ENCODE data around the gene MLX.

The MLX gene

GRCh38 chr17:42566883-42567573, at the start of gene MLX:
Gene MLX, plus strand, starts transcription at chr17:42567100. Its CDS starts 25 bp downstream, at chr17:42567125.
- Histone ChIP-seq H3K36me3 (ENCODE audit: insufficient read depth, low read depth, low read length) (peaks cover 66% of the 10 kb centered on the region), H3K27me3 (ENCODE audit: insufficient read depth, low read length) (no peaks in the 10 kb centered on the region), H3K4me3 (ENCODE audit: low read length) (peak within 1 kb of the TSS; percentile 91), H3K4me1 (ENCODE audit: insufficient read depth, low read length) (peaks cover 7% of the 10 kb centered on the region; the same call in 1 of the 2 replicates), H3K9ac (ENCODE audit: low read depth, low read length) (peak within 1 kb of the TSS; percentile 89), H3K27ac (ENCODE audit: low read length) (peak within 1 kb of the TSS; percentile 98), H3K9me3 (ENCODE audit: insufficient read depth, low read depth, low read length) (no peaks in the 10 kb centered on the region)

- H3K9me3 ChIP-seq (ENCODE audit: insufficient read depth, low read depth, low read length) = no peaks in the 10 kb centered on the region
- no peak overlapping the region for H3K4me3 ChIP-seq (ENCODE audit: low read length)
- peaks cover 19% of the 10 kb centered on the region for H3K4me1 ChIP-seq (ENCODE audit: insufficient read depth, low read length)
- H3K27ac ChIP-seq (ENCODE audit: low read length) = no peak overlapping the region
- no peaks in the 10 kb centered on the region for H3K27me3 ChIP-seq (ENCODE audit: insufficient read depth, low read length)
- no peak overlapping the region for H3K9ac ChIP-seq (ENCODE audit: low read depth, low read length)
- peaks cover 31% of the 10 kb centered on the region for H3K36me3 ChIP-seq (ENCODE audit: insufficient read depth, low read depth, low read length)
Observed at GRCh38 chr17:42517516-42517915, 49.4 kb upstream of the MLX start.

GRCh38 chr17:42518046-42518754, 48.7 kb upstream of the MLX start:
- Histone ChIP-seq H3K9me3 (ENCODE audit: insufficient read depth, low read depth, low read length) (no peaks in the 10 kb centered on the region), H3K27me3 (ENCODE audit: insufficient read depth, low read length) (no peaks in the 10 kb centered on the region), H3K36me3 (ENCODE audit: insufficient read depth, low read depth, low read length) (peaks cover 31% of the 10 kb centered on the region), H3K4me3 (ENCODE audit: low read length) (no peak overlapping the region), H3K27ac (ENCODE audit: low read length) (no peak overlapping the region), H3K9ac (ENCODE audit: low read depth, low read length) (no peak overlapping the region), H3K4me1 (ENCODE audit: insufficient read depth, low read length) (peaks cover 19% of the 10 kb centered on the region)

- H3K27ac ChIP-seq (ENCODE audit: low read length) = no peak overlapping the region
- H3K27me3 ChIP-seq (ENCODE audit: insufficient read depth, low read length) = no peaks in the 10 kb centered on the region
- peaks cover 26% of the 10 kb centered on the region for H3K36me3 ChIP-seq (ENCODE audit: insufficient read depth, low read depth, low read length)
- H3K4me1 ChIP-seq (ENCODE audit: insufficient read depth, low read length) = peaks cover 19% of the 10 kb centered on the region
- peak overlapping the region; percentile 6; the same call in 1 of the 2 replicates for H3K9ac ChIP-seq (ENCODE audit: low read depth, low read length)
- peak overlapping the region; percentile 41; the same call in 1 of the 2 replicates for H3K4me3 ChIP-seq (ENCODE audit: low read length)
- H3K9me3 ChIP-seq (ENCODE audit: insufficient read depth, low read depth, low read length) = no peaks in the 10 kb centered on the region
Observed at GRCh38 chr17:42518755-42519545, 48.0 kb upstream of the MLX start.

GRCh38 chr17:42519546-42520491, 47.1 kb upstream of the MLX start:
- Histone ChIP-seq H3K9ac (ENCODE audit: low read depth, low read length) (peak overlapping the region; percentile 39; the same call in 1 of the 2 replicates), H3K9me3 (ENCODE audit: insufficient read depth, low read depth, low read length) (no peaks in the 10 kb centered on the region), H3K4me3 (ENCODE audit: low read length) (peak overlapping the region; percentile 41; the same call in 1 of the 2 replicates), H3K4me1 (ENCODE audit: insufficient read depth, low read length) (peaks cover 19% of the 10 kb centered on the region), H3K36me3 (ENCODE audit: insufficient read depth, low read depth, low read length) (peaks cover 18% of the 10 kb centered on the region), H3K27ac (ENCODE audit: low read length) (no peak overlapping the region), H3K27me3 (ENCODE audit: insufficient read depth, low read length) (no peaks in the 10 kb centered on the region)

GRCh38 chr17:42520540-42520951, 46.4 kb upstream of the MLX start:
- H3K27ac ChIP-seq (ENCODE audit: low read length) = no peak overlapping the region
- no peaks in the 10 kb centered on the region for H3K27me3 ChIP-seq (ENCODE audit: insufficient read depth, low read length)
- peaks cover 17% of the 10 kb centered on the region for H3K36me3 ChIP-seq (ENCODE audit: insufficient read depth, low read depth, low read length)
- no peak overlapping the region for H3K4me3 ChIP-seq (ENCODE audit: low read length)
- peaks cover 19% of the 10 kb centered on the region for H3K4me1 ChIP-seq (ENCODE audit: insufficient read depth, low read length)
- H3K9me3 ChIP-seq (ENCODE audit: insufficient read depth, low read depth, low read length) = no peaks in the 10 kb centered on the region
- peak overlapping the region; percentile 39; the same call in 1 of the 2 replicates for H3K9ac ChIP-seq (ENCODE audit: low read depth, low read length)

GRCh38 chr17:42521036-42521435, 45.9 kb upstream of the MLX start:
- Histone ChIP-seq H3K4me3 (ENCODE audit: low read length) (no peak overlapping the region), H3K36me3 (ENCODE audit: insufficient read depth, low read depth, low read length) (peaks cover 17% of the 10 kb centered on the region), H3K9ac (ENCODE audit: low read depth, low read length) (no peak overlapping the region), H3K9me3 (ENCODE audit: insufficient read depth, low read depth, low read length) (no peaks in the 10 kb centered on the region), H3K4me1 (ENCODE audit: insufficient read depth, low read length) (peaks cover 19% of the 10 kb centered on the region), H3K27ac (ENCODE audit: low read length) (no peak overlapping the region), H3K27me3 (ENCODE audit: insufficient read depth, low read length) (no peaks in the 10 kb centered on the region)

- Histone ChIP-seq H3K36me3 (ENCODE audit: insufficient read depth, low read depth, low read length) (peaks cover 14% of the 10 kb centered on the region), H3K4me3 (ENCODE audit: low read length) (no peak overlapping the region), H3K9ac (ENCODE audit: low read depth, low read length) (no peak overlapping the region), H3K27ac (ENCODE audit: low read length) (no peak overlapping the region), H3K4me1 (ENCODE audit: insufficient read depth, low read length) (peaks cover 19% of the 10 kb centered on the region), H3K9me3 (ENCODE audit: insufficient read depth, low read depth, low read length) (no peaks in the 10 kb centered on the region), H3K27me3 (ENCODE audit: insufficient read depth, low read length) (no peaks in the 10 kb centered on the region)
Observed at GRCh38 chr17:42521666-42522262, 45.1 kb upstream of the MLX start.

GRCh38 chr17:42522263-42522790, 44.6 kb upstream of the MLX start:
- no peak overlapping the region for H3K4me3 ChIP-seq (ENCODE audit: low read length)
- no peaks in the 10 kb centered on the region for H3K27me3 ChIP-seq (ENCODE audit: insufficient read depth, low read length)
- H3K36me3 ChIP-seq (ENCODE audit: insufficient read depth, low read depth, low read length) = peaks cover 13% of the 10 kb centered on the region
- no peak overlapping the region for H3K27ac ChIP-seq (ENCODE audit: low read length)
- peaks cover 19% of the 10 kb centered on the region for H3K4me1 ChIP-seq (ENCODE audit: insufficient read depth, low read length)
- H3K9me3 ChIP-seq (ENCODE audit: insufficient read depth, low read depth, low read length) = no peaks in the 10 kb centered on the region
- H3K9ac ChIP-seq (ENCODE audit: low read depth, low read length) = no peak overlapping the region

GRCh38 chr17:42522798-42523278, 44.1 kb upstream of the MLX start:
- peaks cover 13% of the 10 kb centered on the region for H3K36me3 ChIP-seq (ENCODE audit: insufficient read depth, low read depth, low read length)
- H3K9me3 ChIP-seq (ENCODE audit: insufficient read depth, low read depth, low read length) = no peaks in the 10 kb centered on the region
- H3K4me3 ChIP-seq (ENCODE audit: low read length) = no peak overlapping the region
- no peaks in the 10 kb centered on the region for H3K27me3 ChIP-seq (ENCODE audit: insufficient read depth, low read length)
- peaks cover 19% of the 10 kb centered on the region for H3K4me1 ChIP-seq (ENCODE audit: insufficient read depth, low read length)
- no peak overlapping the region for H3K9ac ChIP-seq (ENCODE audit: low read depth, low read length)
- no peak overlapping the region for H3K27ac ChIP-seq (ENCODE audit: low read length)
